Amygdala (tissue), 56 donors: Measurements from ENCODE around the gene RALGDS.
A peak's percentile ranks its signal among the peaks of the same experiment; 100 is the strongest.

Experiments used
- DNase-seq, 56 donors: peaks; one replicate each; lab custom pipeline; 2025; lab: John Stamatoyannopoulos, UW

Gene RALGDS

GRCh38 chr9:133060417-133060841 lies 60.6 kb downstream of the RALGDS start:
- no peak for DNase-seq

GRCh38 chr9:133059623-133060022 lies 61.4 kb downstream of the RALGDS start:
- no peak for DNase-seq

DNA sequence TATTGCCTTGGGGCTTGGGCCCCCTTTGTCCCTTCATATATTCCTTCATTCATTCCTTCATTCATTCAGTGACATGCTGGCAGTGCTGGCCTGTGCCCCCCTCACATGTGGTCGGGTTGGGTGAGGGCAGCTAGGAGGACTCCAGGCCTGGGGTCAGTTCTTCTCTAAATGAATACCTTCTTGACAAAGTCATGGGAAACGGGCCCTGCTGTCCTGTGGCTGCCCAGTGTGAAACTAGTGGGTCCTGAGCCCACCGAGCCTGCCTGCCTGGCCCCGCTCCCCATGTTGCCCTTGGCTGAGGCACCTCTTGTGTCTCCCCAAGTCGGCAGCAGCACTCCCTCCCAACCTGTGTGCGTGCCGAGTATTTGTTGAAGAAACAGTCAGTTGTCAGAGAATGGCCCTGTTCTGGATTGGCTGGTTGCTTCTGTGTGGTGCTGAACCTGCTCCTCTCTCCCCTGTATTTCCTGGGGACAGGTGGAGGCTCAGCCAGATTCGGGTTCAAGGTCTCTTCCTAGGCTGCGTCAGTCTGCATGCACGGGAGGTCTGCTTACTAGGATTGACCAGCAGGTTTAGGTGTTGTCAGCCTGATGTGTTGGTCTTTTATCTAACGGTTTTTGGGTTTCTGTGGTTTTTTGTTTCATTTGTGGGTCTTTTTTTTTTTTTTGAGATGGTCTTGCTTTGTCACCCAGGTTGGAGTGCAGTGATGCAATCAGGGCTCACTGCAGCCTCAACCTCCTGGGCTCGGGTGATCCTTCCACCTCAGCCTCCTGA lies 62.3 kb downstream of the RALGDS start:
- DNase-seq = no peak

GRCh38 chr9:133058071-133058470 lies 63.0 kb downstream of the RALGDS start:
- DNase-seq = no peak

GRCh38 chr9:133057553-133057952 lies 63.5 kb downstream of the RALGDS start:
- DNase-seq = no peak

GRCh38 chr9:133057006-133057405 lies 64.0 kb downstream of the RALGDS start:
- no peak for DNase-seq

- DNase-seq = no peak
These were observed 64.5 kb downstream of the RALGDS start for GRCh38 chr9:133056533-133056932.

GRCh38 chr9:133055788-133056420 lies 65.1 kb downstream of the RALGDS start:
- no peak for DNase-seq

GRCh38 chr9:133054966-133055365 lies 66.1 kb downstream of the RALGDS start:
- peak in 1 of 56 donors; percentile 18 for DNase-seq

- DNase-seq = no peak
These were observed 66.7 kb downstream of the RALGDS start for GRCh38 chr9:133054194-133054890.

DNA sequence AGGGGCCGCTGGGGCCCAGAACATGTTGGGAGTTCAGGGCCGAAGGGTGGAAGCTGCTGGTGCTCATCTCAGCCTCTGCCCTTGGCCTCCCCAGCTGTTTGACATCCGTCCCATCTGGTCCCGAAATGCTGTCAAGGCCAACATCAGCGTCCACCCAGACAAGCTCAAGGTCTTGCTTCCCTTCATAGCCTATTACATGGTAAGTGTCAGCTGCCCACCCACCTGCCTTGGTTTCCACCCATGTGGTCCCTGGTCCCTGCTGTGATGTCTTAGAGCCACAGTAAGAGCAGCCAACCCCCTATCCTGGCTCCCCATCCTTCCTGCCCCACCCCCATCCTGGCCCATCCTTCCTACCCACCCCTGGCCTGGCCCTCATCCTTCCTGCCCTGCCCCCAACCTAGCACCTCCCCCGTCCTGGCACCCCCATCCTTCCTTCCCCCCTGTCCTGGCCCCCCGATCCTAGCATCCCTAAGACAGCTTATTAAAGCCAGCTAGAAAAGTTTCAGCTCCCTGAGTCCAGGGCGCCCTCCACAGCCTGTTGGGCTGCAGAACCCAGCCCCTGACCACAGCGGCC lies 69.0 kb downstream of the RALGDS start:
- DNase-seq = no peak

- DNase-seq = no peak
These were observed 69.6 kb downstream of the RALGDS start for GRCh38 chr9:133051281-133051900.

- no peak for DNase-seq
These were observed 70.3 kb downstream of the RALGDS start for GRCh38 chr9:133050781-133051180.

GRCh38 chr9:133050142-133050541 lies 70.9 kb downstream of the RALGDS start:
- peak in 30 of 56 donors; percentile 9 to 78 (median 54) for DNase-seq

GRCh38 chr9:133049043-133049442 lies 72.0 kb downstream of the RALGDS start:
- DNase-seq = no peak

DNA sequence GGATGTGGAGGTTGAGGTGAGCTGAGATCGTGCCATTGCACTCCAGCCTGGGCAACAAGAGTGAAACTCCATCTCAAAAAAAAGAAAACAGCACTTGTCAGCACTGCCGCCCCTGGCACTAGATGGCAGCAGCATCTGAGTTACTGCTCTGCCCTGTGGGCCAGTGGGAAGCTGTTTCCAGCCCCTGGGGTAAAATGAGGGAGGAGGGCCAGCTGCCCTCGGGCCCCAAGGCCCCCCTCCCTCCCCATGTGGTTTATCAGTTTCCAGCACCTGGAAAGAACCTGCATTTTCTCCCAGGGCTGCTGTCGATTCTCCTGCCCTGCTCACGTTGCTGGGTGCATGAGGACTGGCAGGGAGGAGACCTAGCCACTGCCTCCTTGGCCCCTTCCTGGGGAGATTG lies 72.4 kb downstream of the RALGDS start:
- peak in 26 of 56 donors; percentile 3 to 60 (median 34) for DNase-seq
